Measurements from ENCODE around the gene CHST4. TPM values are rescaled to one million over a fixed set of nuclear protein-coding genes. Genes with fewer than 3 reads are reported as not detected.

Gene CHST4
- total RNA-seq, 4 donors from 2014 or later, result not detected

- DNase-seq (no peak), ATAC-seq (no peak)
- no peaks in the 10 kb centered on the region for H3K4me1 ChIP-seq
- H3K27ac ChIP-seq, result no peak overlapping the region
- no peak overlapping the region for H3K4me3 ChIP-seq
- H3K36me3 ChIP-seq, result no peaks in the 10 kb centered on the region
- in situ Hi-C loops (cut with MboI; ENCODE audit: low sequenced_read_pairs in 4 of 4) (no loop called here), intact Hi-C loops (cut with DNase I; ENCODE audit: low total_unique reads) (no loop called here)
- TF ChIP-seq POLR2A (IDR thresholded peaks at IDR 0.05) (no peak), CTCF (IDR thresholded peaks at IDR 0.05 in 4 of 5, conservative IDR thresholded peaks at IDR 0.05 in 1 of 5) (no peak)
- H3K27me3 ChIP-seq, result peaks cover 0 to 7% (median 0%) of the 10 kb centered on the region in 3 donors
- no peaks in the 10 kb centered on the region for H3K9me3 ChIP-seq
These were observed 11.4 kb downstream of the CHST4 start for GRCh38 chr16:71537643-71538042.

GRCh38 chr16:71542377-71542776, 16.2 kb downstream of the CHST4 start:
- Histone ChIP-seq H3K27me3 (peaks cover 0 to 7% (median 6%) of the 10 kb centered on the region in 3 donors), H3K4me3 (no peak overlapping the region), H3K36me3 (no peaks in the 10 kb centered on the region), H3K4me1 (no peaks in the 10 kb centered on the region), H3K27ac (no peak overlapping the region), H3K9me3 (no peaks in the 10 kb centered on the region)
- ATAC-seq, result no peak
- in situ Hi-C loops (cut with MboI; ENCODE audit: low sequenced_read_pairs in 4 of 4), result no loop called here
- intact Hi-C loops (cut with DNase I; ENCODE audit: low total_unique reads), result no loop called here
- TF ChIP-seq CTCF (IDR thresholded peaks at IDR 0.05 in 4 of 5, conservative IDR thresholded peaks at IDR 0.05 in 1 of 5), result no peak
- TF ChIP-seq POLR2A (IDR thresholded peaks at IDR 0.05), result no peak
- no peak for DNase-seq

DNA sequence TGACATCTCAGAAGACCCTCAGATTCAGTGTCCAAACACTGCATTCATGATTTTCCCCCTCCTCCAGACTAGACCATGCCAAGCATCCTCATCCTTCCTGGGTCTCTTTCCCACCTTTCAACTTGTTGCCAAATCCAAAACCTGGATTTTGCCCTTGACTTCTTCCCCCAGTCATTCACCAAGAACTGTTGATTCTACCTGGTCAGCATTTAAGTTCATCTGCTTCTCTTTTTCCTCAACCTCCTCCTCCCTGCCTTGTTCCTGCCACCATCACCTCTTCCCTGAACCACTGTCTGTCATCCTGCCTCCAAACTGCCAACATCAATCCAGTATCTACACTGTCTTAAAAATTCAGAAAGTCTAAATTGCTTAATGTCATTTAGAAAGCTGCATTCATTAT, 20.9 kb downstream of the CHST4 start:
- DNase-seq (no peak), ATAC-seq (no peak)
- intact Hi-C loops (cut with DNase I; ENCODE audit: low total_unique reads) (no loop called here), in situ Hi-C loops (cut with MboI; ENCODE audit: low sequenced_read_pairs in 4 of 4) (no loop called here)
- no peaks in the 10 kb centered on the region for H3K4me1 ChIP-seq
- H3K27me3 ChIP-seq, result peaks cover 0 to 6% (median 5%) of the 10 kb centered on the region in 3 donors
- no peak overlapping the region for H3K27ac ChIP-seq
- no peaks in the 10 kb centered on the region for H3K36me3 ChIP-seq
- no peak overlapping the region for H3K4me3 ChIP-seq
- H3K9me3 ChIP-seq, result no peaks in the 10 kb centered on the region
- TF ChIP-seq CTCF (IDR thresholded peaks at IDR 0.05 in 4 of 5, conservative IDR thresholded peaks at IDR 0.05 in 1 of 5) (no peak), POLR2A (IDR thresholded peaks at IDR 0.05) (no peak)

- Histone ChIP-seq H3K9me3 (no peaks in the 10 kb centered on the region), H3K4me3 (no peak overlapping the region), H3K4me1 (no peaks in the 10 kb centered on the region), H3K27me3 (no peaks in the 10 kb centered on the region), H3K27ac (no peak overlapping the region), H3K36me3 (no peaks in the 10 kb centered on the region)
- intact Hi-C loops (cut with DNase I; ENCODE audit: low total_unique reads), result no loop called here
- no peak for DNase-seq
- TF ChIP-seq CTCF (IDR thresholded peaks at IDR 0.05 in 4 of 5, conservative IDR thresholded peaks at IDR 0.05 in 1 of 5) (no peak), POLR2A (IDR thresholded peaks at IDR 0.05) (no peak)
- in situ Hi-C loops (cut with MboI; ENCODE audit: low sequenced_read_pairs in 4 of 4), result no loop called here
- no peak for ATAC-seq
These were observed 26.7 kb downstream of the CHST4 start for GRCh38 chr16:71552698-71553503.

Data from gastrocnemius medialis (tissue), 4 donors.